PC-3 (cell line): ENCODE data around the gene BNIP1.

Experiments
- CTCF ChIP-seq: fragments of 300-600 bp; sonication (generic); conservative IDR thresholded peaks from 2 replicates; pipeline ENCODE4 v1.5.1; 2017; ENCODE audit warnings: antibody characterized with exemption, low read depth, mild to moderate bottlenecking, low read length
- EZH2 ChIP-seq: fragments of 300-600 bp; sonication (generic); IDR thresholded peaks from one replicate; pipeline ENCODE4 v1.6.1; 2017; ENCODE audit warnings: antibody characterized with exemption, mild to moderate bottlenecking, low read length; ENCODE audit not compliant: unreplicated experiment

DNA sequence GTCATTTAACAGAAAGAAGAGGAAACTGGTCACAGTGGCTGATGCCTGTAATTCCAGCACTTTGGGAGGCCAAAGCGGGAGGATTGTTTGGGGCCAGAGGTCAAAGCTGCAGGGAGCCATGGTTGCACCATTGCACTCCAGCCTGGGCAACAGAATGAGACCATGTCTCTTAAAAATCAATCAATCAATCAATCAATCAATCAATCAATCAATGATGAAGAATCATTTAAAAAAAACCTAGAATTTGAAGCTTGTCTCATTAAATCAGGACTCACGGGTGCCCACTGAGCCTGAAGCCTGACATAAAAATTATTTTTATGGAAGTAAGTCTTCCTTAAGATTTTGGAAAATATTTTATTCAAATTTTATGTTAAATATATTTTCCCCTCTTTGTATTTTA is 43.9 kb downstream of the BNIP1 start:
- no peak for TF ChIP-seq CTCF
- no peak for TF ChIP-seq EZH2
